Suprapubic skin (tissue), 3 donors: ENCODE results near the gene DDR2.

Source experiments
- EP300 ChIP-seq: sonication (generic); formaldehyde crosslinking; IDR thresholded peaks from one replicate; pipeline ENCODE4 v1.6.1; 2017; ENCODE audit warnings: antibody characterized with exemption
- TF ChIP-seq, protein P1 (sequence below), 2 donors: fragments of 200-600 bp in 1 of 2; fragments of 450-650 bp in 1 of 2; sonication (generic) in 1 of 2; IDR thresholded peaks; one replicate each; pipeline ENCODE4 v1.5.1; 2016 to 2019; ENCODE audit warnings: antibody characterized with exemption in 2 of 2, mild to moderate bottlenecking in 1 of 2, moderate library complexity in 1 of 2

DNA sequence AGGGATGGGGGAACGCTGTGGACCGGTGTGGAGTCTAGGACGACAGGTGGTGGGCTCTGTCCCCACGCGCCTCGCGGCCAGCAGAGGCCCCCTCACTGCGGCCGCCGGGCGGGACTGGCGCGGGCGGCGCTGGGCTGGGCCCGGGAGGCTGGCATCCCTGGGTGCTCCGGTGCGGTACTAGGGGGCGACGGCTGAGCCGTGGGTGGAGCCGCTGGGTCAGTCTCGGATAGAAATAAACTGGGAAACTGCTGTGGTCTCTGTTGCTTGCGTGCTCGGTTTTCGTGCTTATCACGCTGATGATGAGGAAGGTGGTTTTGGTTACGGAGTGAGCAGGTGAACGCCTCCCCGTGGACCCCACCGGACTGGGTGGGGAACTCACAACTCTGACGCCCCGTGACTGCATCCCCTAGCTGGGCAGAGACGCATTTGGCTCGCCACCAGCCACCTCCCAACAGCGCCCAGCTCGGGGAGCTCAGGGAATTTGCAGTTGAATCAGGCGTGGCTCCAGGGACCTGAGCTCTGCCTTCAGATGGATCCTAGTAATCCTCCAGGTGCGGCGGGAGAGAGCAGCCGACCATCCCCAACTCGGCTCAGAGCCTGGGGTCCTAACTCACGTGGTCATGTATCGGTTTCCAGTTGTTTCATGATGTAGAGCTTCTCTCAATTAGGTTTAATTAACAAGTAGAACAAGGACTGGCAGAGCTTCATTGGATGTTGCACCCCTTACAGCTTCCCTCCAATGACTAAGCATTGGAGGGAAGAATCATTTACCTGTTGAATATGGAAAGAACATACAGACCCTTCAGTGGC, 190.3 kb downstream of the DDR2 start:
- TF ChIP-seq, protein P1, sequence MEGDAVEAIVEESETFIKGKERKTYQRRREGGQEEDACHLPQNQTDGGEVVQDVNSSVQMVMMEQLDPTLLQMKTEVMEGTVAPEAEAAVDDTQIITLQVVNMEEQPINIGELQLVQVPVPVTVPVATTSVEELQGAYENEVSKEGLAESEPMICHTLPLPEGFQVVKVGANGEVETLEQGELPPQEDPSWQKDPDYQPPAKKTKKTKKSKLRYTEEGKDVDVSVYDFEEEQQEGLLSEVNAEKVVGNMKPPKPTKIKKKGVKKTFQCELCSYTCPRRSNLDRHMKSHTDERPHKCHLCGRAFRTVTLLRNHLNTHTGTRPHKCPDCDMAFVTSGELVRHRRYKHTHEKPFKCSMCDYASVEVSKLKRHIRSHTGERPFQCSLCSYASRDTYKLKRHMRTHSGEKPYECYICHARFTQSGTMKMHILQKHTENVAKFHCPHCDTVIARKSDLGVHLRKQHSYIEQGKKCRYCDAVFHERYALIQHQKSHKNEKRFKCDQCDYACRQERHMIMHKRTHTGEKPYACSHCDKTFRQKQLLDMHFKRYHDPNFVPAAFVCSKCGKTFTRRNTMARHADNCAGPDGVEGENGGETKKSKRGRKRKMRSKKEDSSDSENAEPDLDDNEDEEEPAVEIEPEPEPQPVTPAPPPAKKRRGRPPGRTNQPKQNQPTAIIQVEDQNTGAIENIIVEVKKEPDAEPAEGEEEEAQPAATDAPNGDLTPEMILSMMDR (IDR thresholded peaks at IDR 0.05), result no peak
- TF ChIP-seq EP300, result no peak
